SKM-1 treated with dmso at 0.1 percent for 144 hours (cell line): ENCODE data around the gene DNAJC21.
A peak's percentile ranks its signal among the peaks of the same experiment; 100 is the strongest.

Experiments used
- DNase-seq: peaks from one replicate; lab custom pipeline; 2025; ENCODE audit not compliant: unreplicated experiment; lab: John Stamatoyannopoulos, UW

The DNAJC21 gene

DNA sequence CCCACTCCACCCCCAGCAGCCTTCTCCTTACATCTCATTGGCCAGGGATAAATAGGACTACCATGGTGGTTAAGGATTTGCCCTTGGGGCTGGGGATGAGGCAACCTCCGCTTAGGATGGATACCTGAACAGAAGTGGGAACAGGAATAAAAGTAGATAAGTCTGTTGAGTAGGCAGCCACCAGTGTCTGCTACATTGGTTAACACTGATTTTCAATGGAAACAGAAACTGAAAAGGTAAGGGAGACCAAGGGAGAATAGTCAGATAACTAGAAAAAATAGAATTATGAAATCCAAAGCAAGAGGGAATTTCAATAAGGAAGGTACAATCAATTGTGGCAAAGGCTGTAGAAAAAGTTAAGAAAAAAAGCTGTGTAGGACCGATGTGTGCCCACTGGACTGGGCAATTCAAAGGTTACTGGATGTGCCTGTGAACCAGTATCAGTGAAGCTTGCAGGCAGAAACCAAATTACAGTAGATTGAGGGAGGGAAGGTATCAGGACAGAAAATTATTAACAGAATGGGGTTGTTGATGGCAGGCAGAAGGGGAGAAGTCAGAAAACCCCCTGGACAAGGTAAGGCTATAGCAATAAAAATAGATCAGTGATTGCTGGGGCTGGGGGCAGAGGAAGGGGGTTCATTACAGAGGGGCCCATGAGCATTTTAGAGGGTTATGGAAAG lies 48.7 kb downstream of the DNAJC21 start:
- no peak for DNase-seq

DNA sequence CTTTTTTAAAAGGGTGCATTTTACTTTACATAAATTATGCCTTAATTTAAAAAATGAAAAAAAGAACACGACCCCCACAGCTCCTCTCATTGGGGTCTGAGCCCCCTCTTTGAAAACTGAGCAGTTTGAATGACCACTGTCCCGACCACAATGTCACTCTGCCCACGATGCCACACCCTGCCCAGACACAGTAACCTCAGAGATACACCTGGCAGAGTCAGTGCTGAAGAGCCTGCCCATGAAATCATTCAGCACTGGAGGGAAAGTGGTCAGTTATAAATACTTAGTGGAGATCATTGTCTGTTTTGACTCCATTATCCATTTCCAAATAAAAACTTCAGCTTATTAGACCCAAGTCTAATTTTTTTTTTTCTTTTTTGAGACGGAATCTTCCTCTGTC lies 49.3 kb downstream of the DNAJC21 start:
- DNase-seq = no peak

DNA sequence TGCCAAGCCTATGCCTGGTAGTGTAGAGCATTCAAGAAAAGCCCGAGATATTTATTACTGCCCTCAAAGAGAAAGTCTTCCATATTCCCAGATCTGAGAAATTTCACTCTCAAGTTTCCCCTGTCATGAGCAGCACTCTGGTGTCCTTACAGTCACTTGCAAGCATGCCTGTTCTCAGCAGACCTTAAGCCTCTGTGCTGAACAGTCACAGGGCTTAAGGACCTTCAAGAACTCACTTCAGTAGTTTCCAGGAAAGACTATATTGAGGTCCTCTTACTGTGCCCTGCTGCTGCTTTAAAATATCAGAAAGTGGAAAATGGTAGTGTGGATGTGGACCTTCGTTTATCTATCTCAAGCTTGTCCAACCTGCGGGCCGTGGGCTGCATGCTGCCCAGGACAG lies 53.5 kb downstream of the DNAJC21 start:
- DNase-seq = no peak

DNA sequence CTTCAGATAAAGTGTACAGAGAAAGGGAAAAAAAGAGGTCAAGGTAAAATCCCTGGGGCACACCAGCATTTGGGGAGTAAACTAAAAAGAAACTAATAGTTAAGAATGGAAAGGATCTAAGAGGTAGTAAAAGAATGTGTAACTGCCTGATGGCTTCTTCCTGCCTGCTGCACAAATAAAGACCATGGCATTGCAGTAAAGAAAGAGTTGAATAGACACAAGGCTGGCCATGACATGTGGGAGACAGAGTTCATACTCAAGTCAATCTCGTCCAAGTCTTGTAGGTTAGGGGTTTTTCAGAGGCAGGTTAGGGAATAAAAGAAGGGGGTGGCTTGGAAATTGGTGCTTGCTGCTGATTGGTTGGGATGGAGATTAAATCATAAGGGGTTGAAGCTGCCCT lies 57.6 kb downstream of the DNAJC21 start:
- DNase-seq = no peak

DNA sequence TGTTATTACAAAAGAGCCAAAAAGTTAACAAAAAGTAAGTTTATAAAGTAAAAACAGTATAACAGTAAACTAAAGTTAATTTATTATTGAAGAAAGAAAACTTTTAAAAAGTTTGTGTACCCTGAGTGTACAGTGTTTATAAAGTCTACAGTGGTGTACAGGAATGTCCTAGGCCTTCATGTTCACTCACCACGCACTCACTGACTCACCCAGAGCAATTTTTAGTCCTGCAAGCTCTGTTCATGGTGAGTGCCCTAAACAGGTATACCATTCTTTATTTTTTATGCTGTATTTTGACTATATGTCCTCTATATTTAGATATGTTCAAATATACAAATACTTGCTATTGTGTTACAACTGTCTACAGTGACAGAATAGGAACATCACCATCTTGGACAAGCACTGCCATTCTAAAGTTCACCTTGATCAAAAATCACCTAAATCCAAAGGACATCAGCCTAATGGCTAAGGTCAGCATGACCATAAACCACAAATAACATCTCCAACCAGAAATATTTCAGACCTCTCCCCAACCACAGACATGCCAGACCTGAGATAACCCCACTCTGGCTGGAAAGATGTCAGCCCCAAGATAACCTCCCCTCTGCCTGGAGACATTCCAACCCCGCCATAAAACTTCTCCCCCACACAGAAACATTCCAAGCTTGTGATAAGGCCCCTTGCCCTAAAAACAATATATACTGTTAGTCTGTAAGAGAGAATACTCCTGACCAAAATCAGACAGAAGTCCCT lies 62.3 kb downstream of the DNAJC21 start:
- no peak for DNase-seq

DNA sequence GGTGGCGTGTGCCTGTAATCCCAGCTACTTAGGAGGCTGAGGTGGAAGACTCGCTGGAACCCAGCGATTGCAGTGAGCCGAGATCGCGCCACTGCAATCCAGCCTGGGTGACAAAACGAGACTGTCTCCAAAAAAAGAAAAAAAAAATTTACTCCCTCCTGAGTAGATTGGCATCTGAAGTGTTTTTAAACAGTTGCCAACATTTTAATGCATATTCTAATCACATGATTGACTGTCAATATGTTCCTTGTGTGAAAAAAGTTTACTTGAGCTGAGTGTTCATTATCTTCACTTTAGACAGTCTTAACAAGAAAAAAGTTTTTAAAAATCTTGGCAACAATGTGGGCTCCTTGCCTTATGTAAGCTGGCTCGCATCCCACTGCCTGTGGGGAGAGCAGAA lies 64.6 kb downstream of the DNAJC21 start:
- DNase-seq = no peak

DNA sequence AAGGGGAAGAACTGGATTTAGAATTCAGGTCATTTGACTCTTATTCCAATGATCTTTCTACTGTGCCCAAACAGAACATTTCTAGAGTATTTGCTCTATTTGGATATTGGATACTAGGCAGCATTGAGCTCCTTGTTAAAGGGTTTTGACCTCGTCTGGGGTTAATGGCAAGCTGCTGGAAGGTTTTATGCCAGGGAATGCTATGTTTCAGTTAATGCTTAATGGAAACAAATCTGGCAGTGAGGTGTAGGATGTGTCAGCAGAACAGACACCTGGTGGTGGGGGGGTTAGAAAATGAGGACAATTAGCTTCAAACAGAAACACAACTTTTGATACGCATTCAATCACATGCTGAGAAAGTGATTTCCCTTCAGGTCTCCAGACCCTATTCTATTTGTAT lies 66.9 kb downstream of the DNAJC21 start:
- DNase-seq = no peak

DNA sequence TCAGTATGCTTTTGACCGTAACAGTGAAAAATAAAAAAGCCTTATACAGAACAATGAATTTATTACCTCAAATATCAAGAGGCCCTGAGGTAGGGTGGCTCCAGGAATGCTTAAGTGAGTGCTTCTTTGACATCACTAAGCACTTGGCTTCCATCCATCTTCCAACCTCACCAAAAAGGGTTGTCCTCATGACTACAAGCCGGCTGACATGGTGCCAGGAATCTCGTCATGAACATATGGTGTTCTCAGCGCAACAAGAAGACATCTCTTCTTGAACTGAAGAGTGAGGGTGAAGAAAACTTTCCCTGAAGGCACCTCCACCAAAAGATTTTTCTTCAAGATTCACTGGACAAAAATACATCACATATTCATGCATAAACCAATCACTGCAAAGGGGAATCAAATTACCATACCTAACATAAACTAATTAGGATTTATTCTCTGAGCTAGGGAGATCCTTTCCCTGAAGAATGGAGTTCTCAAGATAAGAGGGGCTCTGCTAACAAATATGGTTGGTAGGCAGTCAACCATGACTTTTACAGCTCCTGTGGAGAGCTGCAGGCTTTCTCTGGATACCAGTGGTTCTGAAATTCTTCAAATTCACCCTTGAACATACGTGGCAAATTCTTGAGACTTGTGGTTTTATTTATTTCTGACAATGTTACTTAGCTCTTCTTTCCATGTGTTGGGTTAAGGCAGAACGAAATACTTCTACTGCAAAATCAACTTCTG lies 68.9 kb downstream of the DNAJC21 start:
- no peak for DNase-seq

DNA sequence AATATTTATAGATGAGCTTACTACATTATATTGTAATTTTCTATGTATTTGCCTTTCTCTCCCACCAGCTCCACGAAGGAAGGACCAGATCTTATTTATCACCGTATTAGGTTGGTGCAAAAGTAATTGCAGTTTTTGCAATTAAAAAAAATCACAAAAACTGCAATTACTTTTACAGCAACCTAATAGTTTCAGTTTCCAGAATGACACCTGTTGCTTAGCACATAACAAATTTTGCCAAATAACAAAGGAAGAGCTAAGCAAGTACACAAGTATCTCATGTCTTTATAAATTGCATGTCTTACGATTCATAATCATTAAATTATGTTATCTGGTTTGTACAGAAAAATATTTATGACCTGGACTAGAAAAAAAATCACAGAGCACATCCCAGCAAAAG lies 72.5 kb downstream of the DNAJC21 start:
- DNase-seq = no peak

DNA sequence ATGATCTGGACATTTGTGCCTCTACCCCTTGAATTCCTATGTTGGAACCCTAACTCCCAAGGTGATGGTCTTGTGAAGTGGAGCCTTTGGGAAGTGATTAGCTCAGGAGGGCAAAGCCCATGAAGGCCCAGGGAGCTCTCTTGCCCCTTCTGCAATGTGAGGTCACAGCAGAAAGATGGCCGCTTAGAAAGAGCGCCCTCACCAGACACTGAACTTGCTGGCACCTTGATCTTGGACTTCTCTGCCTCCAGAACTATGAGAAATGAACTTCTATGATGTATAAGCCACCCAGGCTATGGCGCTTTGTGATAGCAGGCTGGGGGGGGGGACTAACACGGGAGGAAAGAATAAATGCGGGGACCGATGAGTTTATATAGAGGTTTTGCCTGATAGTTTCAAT lies 73.1 kb downstream of the DNAJC21 start:
- DNase-seq = no peak

DNA sequence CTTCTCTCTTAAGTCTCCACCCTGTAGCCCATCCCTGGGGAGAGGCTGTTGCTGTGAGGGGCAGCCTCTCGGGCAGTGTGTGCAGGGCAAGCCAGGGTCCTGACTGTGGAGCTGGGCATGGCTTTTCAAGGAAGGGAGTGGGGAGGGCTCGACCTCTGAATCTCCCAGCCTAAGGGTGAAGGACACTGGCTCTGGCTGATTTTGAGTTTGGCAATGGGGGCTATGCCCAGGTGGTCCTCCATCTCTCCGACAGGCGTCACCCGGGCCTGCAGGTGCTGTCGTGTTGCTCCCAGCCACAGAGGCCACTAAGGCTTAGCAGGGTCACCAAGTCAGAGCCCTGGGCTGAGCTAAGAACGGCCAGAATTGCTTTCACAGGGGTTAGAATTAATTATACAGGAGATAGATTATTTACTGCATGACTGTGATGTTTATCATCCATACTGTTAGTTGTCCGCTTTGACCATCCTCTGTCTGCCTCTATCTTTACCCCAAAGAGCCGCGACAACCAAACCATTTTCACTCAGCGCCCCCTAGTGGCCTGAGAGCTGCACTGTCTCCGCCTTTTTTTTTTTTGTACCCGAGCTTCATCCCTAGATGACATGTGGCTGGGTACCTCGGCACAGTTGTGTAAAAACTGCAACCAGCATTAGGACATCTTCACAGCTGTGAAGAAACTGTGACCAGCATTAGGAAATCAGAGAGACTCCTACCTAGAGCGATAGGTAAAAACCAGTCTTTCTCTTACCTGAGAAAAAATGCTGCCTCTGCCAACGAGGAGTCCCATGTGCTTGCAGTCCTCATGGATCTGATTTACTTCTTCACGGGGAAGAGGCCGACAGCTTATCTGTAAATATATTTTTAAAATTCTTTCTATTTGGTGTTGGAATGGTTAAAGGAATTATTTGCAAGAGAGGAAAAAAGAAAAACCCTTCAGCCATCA lies 73.9 kb downstream of the DNAJC21 start:
- peak; percentile 37 for DNase-seq

DNA sequence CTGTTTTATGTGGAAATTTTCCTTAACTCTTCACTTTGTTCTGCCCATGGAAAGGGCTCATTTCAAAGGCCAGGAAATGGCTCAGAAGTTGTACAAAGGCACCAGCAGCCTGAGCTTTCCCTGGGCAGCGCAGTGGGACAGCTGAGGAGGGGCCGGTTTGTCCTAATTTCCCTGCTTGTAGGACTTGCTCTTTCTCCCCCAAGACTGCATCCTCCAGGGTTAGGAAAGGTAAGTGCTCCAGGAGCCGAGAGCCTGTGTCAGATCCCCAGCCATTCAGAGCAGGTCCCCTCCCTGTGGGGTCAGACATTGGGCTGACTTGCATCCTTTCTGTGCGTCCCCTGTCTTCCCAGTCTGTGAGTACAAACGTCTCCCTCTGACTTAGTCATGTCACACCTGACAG lies 74.8 kb downstream of the DNAJC21 start:
- no peak for DNase-seq

DNA sequence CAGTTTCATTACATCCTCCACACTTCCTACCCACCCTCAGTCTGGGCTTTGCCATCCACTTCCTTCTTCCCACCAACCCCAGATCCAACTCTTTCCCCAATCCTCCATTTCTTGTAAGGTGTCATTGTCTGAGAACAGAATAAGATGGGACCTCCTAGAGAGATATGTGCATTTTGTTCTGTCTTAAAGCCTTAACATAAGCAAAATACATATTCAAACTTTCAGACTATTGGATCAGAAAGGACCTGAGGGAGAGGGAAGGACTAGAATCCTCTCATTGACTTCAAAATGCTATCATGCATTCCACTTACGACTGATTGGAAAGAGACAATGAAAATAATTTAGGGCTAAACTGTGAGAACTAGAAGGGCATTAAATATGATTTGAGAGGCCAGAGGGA lies 75.4 kb downstream of the DNAJC21 start:
- no peak for DNase-seq
